Measurements from ENCODE around the gene CD22.

DNA sequence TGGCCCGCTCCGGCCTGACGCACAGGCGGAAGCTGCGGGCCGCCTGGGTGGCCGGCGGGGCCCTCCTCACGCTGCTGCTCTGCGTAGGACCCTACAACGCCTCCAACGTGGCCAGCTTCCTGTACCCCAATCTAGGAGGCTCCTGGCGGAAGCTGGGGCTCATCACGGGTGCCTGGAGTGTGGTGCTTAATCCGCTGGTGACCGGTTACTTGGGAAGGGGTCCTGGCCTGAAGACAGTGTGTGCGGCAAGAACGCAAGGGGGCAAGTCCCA, 23.1 kb downstream of the CD22 start:
- TF ChIP-seq CREB1 (IDR thresholded peaks at IDR 0.05; ENCODE audit: low read depth) (no peak), HDGF (IDR thresholded peaks at IDR 0.05) (no peak), CBX3 (IDR thresholded peaks at IDR 0.05; ENCODE audit: borderline replicate concordance, low read depth) (no peak), EP300 (IDR thresholded peaks at IDR 0.05; ENCODE audit: borderline replicate concordance in 1 of 2, control insufficient read depth in 1 of 2, low read depth in 2 of 2, low read length in 2 of 2) (no peak), IKZF1 (conservative IDR thresholded peaks at IDR 0.05) (no peak), EZH2 (IDR thresholded peaks at IDR 0.05; ENCODE audit: borderline replicate concordance, control insufficient read depth, low read depth, low read length) (no peak), FOXK2 (IDR thresholded peaks at IDR 0.05) (no peak), POLR2A (IDR thresholded peaks at IDR 0.05; ENCODE audit: low read depth, low read length) (no peak), RFX5 (IDR thresholded peaks at IDR 0.05; ENCODE audit: low read depth, low read length) (no peak), JUND (IDR thresholded peaks at IDR 0.05; ENCODE audit: low read depth, low read length) (no peak)
- TF ChIP-seq, protein P1, sequence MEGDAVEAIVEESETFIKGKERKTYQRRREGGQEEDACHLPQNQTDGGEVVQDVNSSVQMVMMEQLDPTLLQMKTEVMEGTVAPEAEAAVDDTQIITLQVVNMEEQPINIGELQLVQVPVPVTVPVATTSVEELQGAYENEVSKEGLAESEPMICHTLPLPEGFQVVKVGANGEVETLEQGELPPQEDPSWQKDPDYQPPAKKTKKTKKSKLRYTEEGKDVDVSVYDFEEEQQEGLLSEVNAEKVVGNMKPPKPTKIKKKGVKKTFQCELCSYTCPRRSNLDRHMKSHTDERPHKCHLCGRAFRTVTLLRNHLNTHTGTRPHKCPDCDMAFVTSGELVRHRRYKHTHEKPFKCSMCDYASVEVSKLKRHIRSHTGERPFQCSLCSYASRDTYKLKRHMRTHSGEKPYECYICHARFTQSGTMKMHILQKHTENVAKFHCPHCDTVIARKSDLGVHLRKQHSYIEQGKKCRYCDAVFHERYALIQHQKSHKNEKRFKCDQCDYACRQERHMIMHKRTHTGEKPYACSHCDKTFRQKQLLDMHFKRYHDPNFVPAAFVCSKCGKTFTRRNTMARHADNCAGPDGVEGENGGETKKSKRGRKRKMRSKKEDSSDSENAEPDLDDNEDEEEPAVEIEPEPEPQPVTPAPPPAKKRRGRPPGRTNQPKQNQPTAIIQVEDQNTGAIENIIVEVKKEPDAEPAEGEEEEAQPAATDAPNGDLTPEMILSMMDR (IDR thresholded peaks at IDR 0.05 in 2 of 3, conservative IDR thresholded peaks at IDR 0.05 in 1 of 3; ENCODE audit: control insufficient read depth in 2 of 3, extremely low read depth in 1 of 3, insufficient read depth in 1 of 3, low read depth in 3 of 3, low read length in 3 of 3), result no peak
- TF ChIP-seq, protein P2, sequence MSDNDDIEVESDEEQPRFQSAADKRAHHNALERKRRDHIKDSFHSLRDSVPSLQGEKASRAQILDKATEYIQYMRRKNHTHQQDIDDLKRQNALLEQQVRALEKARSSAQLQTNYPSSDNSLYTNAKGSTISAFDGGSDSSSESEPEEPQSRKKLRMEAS (IDR thresholded peaks at IDR 0.05; ENCODE audit: low read depth, low read length), result no peak
